ENCODE data around the gene SLC7A6.
A peak's percentile ranks its signal among the peaks of the same experiment; 100 is the strongest.

Gene SLC7A6

DNA sequence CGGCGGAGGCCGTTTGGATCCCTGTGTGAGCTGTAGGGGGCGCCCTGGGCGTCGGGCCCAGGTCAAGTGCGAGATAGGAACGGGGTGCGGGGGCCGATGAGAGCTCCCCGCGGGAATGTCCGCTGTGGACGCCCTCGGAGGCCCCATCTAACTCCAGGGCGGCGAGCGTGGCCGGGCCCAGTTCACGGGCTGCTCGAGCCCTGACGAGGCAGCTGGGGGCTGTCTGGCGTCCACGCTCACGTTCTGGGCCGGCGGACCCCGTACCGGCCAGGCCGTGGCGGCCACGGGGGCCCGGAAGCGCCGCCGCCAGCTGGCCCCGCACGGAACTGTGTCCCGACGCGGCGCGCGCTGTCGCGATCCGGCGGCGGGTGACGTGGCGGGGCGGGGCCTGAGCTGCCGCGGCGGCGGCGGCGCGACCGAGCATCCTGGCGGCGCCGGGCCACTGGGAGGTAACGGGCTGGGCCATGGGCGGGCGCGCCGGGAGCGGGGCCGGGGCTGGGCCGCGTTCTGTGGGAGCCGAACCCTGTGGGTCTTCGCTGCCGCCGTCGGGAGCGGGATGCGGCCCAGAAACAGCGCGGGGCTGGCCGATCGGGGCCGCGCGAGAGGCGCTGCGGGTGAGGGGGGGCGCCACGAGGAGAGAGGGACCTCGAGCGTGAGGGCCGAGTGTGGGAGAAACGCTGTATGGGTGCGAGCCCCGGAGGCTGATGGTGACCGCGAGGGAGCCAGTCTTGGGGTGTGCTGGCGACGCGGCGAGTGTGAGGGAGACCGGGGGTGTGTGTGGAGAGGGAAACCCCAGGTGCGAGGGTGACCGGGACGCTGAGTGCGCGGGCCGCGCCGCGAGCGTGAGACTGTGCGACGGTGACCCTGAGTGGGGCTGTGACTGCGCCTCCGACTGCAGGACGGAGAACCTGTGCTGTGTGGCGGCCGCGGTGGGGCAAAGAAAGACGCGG is at the start of gene SLC7A6:
Gene SLC7A6, plus strand, starts transcription at position 399 of the 950 bp plus-strand sequence. CDS start 10,201 bp downstream, outside the sequence.
- DNase-seq, result peak; percentile 22

DNA sequence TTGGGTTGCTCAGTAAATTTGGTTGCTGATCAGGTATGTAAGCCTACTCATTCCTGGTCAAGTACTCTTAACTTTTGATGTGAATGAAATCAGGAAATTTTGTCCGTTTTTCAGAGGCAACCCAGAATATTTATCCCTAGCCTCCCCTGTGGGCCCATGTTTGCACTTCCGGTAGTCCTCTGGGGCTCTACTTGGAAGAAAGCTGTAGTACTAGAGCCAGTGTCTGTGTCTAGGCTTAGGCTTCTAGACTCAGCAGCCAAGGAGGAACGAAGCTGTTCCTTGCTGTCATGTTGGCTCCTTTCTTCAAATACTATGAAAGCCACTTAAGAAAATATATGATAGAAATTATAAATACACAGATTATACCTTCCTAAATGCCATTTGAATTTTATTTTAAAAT is 49.6 kb upstream of the SLC7A6 start:
- no peak for DNase-seq

DNA sequence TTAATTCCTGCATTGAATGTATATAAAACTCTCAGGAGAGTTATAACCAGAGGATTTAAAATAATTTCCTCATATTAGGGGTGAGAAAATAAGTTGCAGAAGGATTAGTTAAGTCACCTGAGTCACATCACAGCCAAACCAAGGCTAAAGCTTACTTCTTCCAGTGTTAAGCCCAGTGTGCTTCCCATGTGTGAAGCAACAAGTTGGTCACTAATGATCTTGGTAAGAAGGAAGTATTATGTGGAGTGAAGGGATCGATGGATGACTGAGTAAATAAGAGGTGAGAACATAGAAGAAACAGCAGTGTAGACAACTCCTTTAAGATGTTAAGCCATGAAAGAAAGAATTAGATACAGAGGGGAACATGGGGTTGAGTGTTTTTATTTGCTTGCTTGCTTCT is 49.0 kb upstream of the SLC7A6 start:
- no peak for DNase-seq

DNA sequence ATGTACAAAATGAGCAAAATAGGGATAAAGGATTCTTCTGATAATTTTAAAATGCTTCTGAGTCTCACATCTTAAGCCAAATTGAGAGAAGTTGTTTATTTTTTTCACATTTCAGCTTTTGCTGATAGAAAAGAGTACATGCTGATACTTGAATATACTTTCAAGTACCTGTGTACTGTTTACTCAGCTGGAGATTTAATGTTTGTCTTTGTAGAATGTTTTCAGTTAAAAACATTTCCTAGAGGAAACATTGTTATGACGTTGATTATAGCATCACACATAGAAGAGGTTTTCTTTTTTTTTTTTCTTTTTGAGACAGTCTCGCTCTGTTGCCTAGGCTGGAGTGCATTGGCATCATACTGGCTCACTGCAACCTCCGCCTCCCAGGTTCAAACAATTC is 48.1 kb upstream of the SLC7A6 start:
- DNase-seq, result no peak

DNA sequence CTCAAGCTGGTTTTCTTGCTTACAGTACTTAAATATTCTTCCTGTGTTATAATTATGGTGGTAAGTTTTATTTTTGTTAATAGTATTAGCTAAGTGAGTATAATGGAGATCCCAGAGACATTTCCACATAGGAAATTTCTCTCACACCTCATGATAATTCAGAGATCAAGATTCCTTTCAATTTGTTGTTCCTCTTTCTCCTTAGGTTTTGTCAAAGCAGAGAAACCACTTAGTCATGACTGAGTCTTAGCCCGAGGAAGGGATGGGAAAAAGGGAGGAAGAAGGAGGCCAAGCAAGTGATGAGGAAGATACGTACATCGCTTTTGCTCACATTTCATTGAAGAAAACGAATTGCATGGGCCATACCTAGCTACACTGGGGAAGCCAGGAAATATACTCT is 46.8 kb upstream of the SLC7A6 start:
- no peak for DNase-seq

DNA sequence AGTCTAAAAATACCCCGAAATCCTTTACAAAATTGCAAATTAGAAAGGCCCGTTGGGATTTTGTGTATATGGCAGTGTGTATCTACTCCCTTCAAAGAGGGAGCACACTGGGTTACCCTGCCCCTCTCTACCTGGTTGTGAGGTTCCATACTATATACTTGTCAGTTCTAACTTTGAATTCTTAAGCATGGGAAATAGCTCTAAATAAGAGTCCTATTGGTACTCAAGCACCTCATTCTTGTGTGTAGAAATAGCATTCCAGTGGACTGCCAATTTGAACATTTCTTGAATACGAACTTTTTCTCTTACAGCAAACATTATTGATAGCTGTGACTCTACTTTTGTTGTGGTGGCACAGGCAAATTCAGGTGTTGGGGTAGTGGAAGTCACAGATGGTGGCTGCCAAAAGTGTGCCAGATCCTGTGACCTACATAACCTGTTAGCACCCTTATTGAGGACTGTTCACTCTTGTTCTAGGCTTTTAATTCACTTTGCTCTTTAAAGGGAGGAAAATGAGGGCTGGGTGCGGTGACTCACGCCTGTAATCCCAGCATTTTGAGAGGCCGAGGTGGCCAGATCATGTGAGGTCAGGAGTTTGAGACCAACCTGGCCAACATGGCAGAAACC is 44.5 kb upstream of the SLC7A6 start:
- DNase-seq, result no peak

DNA sequence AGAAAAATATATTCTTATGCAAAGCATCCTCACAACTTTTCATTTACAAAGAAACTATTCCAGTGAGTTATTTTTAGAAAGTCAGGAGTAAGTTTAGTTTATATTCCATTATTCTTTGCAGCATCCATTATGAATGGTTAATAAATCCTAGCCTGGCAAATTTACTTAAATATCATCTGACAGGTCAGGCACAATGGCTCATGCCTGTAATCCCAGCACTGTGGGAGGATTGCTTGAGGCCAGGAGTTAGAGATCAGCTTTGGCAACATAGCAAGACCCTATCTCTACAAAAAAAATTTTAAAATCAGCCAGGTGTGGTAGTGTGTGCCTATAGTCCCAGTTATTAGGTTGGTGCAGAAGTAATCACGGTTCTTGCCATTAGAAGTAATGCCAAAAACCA is 41.3 kb upstream of the SLC7A6 start:
- no peak for DNase-seq

DNA sequence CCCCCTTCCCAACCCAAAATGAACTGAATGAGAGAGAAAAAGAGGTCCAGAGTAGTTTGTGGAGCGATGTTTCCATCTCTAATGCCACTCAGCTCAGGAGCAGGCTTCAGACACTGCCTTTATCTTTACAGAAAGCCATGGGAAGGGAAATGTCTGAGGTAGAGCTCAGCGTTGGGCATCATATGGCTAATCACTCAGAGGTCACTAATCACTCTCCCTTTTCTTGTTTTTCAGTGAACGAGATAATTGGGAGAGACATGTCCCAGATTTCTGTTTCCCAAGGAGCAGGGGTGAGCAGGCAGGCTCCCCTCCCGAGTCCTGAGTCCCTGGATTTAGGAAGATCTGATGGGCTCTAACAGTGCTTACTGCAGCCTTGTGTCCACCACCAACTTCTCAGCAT is 38.2 kb upstream of the SLC7A6 start:
- DNase-seq, result no peak

DNA sequence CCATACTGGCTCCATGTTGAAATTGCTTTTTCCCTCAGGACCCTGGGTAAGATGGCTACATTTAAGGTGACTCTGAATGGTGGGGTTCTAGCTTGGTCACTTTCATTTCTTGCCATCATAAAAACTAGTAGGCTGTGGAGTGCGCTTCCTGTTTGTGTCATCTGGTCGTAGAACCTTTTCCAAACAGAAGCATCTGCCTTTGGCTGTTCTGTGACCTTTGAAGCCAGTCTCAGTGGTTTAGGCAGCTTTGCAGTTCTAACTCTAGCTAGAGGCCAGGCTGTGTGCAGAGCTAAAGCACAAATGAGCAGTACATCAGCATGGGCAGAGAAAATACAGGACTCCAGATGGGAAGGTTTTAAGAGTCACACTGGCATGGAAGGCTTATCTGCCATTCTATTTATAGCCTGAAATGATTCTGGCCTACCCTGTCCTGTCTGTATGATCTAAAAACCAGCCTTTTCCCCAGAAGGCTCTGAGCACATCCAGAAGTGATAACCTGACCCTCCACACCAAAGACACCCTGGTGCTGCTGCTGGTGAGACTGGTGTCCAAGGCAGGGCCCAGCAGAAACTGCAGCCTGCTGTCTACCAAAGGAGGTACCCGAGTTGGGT is 37.0 kb upstream of the SLC7A6 start:
- no peak for DNase-seq

DNA sequence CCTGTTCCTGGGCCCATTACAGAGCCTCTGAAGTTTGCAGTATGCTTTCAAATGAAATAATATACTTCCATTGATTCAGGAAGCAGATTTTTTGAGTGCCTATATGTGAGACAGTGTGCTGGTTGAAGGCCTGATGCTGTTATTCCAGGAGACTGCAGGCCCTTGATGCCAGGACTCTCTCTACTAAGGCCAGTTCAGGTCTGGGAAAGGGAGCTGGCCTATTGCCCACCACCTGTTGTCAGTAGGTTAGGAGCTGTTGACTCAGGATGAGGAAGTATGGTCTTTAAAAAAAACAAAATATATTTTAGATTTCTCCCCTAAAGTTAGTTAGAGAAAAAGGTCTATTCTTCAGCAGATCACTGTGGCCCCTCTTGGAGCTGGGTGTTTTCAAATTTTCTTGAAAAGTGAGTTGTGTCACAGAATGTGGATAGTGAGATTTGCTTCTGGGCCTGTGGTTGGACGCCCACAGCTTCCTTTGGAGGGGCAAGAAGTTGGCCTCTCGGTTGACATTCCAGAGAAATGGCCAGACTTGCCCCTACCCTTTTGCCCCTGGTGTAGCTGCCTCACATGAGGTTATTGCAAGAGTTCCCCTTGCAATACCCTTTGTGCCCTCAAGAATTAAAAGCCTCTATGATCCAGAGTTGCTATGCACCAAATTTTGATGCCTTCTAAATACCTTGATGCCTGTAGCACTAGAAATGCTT is 36.3 kb upstream of the SLC7A6 start:
- DNase-seq, result no peak

DNA sequence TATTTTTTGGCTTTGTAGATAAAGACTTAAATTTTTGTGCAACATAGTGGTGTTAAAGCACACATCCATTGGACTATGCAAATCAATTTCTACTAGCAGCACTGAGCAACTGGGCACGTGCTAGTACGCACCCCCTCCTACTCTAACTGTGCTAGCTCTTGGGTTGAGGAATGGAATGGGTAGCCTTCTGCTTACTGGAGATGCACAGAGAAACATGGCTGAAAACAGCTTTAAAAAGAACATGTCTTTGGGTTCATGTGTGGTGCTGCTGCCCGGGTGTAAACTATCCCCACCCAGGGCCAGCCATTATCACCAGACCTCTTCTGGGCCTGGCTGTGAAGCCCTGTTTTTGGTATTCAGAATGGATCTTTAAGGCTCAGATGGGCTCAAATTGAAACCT is 35.7 kb upstream of the SLC7A6 start:
- no peak for DNase-seq

DNA sequence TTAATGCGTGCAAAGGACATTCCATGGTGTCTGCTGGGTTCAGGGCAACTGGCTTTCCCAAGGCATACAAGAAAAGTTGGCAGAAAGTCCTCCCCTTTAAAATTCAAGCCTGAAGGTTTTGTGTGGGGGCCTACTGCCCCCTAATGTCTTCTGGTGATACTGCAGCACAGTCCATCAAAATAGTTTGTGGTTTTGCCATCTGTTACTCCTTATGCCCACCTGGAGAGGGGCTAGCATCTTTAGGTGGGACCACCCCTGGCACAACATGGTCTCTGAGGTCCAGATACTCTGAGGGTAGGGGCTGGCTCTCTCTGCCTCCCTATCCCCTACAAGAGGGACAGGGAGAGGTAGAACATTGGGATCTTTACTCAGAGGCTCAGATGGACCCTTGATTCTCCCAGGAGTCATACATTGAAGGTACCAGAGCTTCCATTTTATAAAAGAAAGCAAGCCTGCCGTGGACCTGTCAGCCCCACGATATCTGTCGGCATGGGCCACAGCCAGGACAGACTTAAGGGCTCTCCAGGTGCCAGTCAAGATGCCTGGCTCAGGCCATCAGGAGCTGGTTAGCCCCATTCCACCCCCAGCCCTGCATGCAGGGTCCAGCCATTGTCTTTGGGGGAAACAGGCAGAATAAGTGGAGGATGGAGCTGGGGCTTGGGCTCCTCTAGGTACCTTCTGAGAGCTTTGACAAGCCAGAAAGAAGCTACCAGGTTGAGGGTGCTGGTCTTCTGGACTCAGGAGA is 34.7 kb upstream of the SLC7A6 start:
- peak; percentile 28 for DNase-seq

DNA sequence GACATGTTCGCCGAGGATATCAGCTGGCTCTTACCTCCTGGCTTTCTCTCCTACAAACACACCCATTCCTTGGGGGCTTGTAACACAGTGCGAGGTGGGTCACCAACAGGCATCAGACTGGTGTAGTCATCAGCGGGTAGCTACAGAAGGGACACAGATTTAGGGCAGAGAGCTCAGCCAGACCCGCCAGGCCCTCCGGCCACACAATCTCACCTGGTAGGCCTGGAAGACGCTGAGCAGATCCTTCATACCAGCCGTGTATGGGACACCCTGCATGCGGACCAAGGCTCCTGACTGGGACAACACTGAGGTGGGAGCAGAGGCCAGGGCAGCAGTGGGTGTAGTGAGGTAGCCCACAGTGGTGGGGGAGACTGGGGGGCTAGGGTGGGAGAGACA is 34.2 kb upstream of the SLC7A6 start:
- DNase-seq, result no peak

DNA sequence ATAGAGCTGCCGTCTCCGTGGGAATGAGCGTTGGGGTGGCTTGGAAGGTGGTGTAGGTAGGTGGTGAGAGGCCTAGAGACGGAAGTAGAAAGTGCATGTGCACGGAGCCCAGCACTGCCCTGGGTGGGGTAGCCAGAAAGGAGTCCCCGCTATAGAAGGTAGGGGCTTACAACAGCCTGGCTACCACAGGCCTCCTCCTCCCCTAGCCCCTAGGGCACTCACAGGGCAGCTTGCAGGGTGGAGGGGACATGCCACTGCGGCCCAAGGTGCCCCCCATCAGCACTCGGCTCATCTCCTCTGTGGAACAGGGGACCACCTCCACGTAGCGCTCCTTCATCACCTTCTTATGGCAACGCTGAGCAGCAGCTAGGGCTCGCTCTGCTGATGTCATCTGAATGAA is 33.4 kb upstream of the SLC7A6 start:
- no peak for DNase-seq

DNA sequence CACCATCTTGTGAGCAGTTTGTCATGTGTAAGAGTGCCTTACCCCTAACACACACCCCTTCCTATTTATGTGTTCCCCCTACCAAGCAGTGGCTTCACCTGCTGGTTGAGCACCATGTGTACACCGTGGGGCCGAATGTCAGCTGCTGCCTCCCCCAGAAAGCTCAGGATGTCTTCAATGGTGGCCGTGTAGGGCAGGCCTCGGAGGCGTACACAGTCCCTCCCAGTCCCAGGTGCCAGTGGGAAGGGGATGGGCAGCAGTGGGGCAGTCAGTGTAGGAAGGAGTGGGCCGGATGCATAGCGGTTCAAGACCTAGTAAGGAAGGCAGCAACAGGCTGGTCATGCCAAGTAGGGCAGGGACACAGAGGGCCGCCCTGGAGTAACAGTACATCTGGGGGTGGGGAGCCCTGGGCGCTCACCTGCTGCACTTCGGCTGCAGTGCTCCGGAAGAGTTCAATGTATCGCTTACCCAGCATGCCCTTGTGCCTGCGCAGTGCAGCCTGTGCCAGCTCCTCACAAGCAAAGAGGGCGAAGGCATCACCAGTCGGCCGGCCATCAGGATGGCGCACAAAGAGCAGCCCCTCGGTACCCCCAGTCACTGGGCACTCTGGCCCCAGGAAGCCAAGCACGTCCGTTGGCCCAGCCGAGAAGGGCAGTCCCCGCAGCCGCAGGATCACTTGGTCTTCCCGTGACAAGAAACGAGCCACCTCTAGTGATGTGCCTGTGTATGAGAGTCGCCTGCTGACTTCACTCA is 32.8 kb upstream of the SLC7A6 start:
- DNase-seq, result no peak

DNA sequence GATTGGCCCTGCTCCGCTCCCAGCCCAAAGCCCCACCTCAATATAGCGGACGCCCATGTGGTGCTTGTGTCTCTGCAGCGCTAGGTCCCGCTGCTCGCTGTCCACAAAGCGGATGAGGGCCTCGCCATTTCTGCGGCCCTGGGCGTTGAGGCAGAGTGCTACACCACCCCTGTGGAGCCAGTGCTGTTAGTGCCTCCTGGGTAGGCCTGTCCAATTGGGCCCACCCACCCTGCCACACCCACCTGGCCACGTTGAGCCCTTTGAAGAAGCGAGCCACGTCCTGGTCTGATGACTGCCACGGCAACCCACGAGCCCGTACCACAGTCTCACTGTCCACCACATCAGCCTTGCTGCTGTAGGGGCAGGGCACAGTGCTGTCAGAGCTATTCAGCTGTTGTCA is 32.0 kb upstream of the SLC7A6 start:
- DNase-seq, result no peak

DNA sequence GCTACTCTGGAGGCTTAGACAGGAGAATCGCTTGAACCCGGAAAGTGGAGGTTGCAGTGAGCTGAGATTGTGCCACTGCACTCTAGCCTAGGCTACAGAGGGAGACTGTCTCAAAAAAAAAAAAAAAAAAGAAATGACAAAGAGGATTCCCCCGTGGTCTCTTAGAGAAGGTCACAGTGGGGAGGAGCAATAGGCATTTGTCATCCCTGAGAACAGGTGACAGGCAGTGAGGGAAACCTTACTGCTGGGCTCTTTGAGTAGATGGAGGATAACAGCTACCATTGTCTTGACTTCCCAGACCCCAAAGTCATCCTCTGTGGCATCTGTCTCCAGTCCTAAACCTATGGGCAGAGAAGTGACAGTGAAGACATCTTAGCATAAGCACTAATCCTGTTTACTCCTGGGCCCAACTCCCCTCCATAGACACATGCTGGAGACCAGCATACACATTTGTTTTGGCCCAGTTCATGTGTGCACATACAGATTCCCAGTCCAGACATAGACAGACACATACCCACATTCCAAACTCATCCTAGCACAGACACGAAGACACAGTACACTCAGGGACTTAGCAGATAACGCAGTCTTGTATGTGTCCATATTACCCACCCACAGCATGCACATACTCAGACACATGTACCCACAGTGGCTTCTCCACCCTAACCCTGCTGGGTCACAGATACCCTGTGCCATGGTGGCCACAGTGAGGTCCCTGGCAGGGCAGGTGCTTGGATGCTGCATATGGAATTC is 31.1 kb upstream of the SLC7A6 start:
- no peak for DNase-seq

DNA sequence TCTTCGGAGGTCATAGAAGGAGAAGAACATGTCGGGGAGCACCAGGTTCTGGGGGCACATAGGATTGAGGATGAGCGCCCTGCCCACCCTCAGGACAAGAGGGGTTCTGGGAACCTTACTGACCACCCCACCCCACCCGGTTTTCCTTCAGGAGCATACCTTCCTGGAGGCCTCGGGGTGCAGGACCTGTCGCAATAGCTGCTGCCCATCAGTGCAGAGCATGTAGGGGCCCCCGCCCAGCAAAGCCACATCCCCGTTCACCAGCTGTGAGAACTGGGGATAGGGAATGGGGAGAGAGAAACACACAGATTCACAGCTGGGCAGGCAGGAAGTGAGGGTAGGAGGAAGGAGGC is 30.5 kb upstream of the SLC7A6 start:
- DNase-seq, result no peak

DNA sequence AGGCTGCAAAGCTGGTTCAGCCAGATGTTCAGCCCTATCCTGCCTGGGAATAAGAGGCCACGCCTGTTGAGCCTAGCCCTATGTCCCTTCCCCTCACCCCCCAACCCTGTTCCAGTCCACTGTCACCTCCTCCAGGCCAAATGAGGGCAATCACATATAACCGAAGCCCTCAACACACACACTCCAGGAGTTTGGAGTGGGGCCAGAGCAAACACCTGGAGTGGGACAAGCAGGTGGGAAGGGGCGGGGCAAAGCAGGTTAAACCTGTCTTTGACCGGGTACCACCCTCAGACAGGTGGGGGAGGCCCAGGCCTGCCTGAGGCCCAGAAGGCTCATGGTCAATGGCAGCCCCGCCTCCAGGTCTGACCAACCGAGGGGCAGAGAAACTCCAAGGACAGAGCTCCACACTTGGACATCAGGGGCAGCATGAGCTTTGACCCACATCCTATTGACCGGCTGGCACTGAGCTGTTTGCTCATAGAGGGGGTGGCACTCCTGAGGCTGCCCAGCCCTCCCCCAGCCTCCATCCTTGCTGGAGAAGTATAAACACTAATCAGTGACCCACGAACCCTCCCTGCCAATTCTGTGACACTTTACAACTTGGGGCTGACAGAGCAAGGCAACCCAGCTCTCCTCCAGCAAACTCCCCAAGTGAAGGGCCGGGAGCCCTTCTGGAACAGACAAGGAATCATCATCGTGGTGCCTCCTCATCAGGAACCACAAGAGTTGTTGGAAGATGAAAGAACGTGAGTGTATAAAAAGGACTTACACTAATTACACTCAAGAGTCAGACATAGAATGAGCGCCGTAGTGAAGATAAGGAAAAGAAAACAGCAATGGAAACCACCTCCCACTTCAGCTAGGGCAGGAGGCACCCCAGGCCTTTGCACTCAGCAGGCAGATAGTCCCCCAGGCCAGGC is 29.9 kb upstream of the SLC7A6 start:
- DNase-seq, result peak; percentile 77
